ENCODE data around the gene KLK7. TPM values are rescaled to one million over a fixed set of nuclear protein-coding genes. Genes with fewer than 3 reads are reported as not detected.

KLK7 gene
- total and polyA plus RNA-seq, 2 donors (not counting 3 experiments of a cell fraction or from before 2014, with no cell fraction given) = not detected

DNA sequence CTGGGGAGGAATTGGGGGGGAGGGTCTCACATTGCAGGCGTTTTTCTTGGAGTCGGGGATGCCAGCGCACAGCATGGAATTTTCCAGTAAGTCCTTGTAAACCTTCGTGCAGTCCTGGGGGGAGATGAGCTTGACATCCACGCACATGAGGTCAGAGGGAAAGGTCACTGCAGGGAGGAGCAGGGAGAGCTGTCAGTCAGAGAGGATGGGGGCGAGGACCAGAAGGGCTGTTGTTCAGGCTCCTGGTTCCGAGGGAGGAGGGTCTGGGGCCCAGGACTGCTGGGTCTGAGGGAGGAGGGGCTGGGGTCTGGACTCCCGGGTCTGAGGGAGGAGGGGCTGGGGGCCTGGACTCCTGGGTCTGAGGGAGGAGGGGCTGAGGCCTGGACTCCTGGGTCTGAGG lies 4.0 kb downstream of the KLK7 start:
- Histone ChIP-seq H3K4me3 (replicated peaks in 1 of 3; ENCODE audit: insufficient read depth in 1 of 3, low read depth in 1 of 3, low read length in 3 of 3) (no peak overlapping the region), H3K27me3 (ENCODE audit: control insufficient read depth in 2 of 2, insufficient read depth in 2 of 2, low read length in 2 of 2) (no peaks in the 10 kb centered on the region), H3K79me2 (ENCODE audit: control insufficient read depth, insufficient read depth, low read length) (no peaks in the 10 kb centered on the region), H2AFZ (ENCODE audit: low read depth, low read length) (no peak overlapping the region), H3K4me2 (ENCODE audit: insufficient read depth, low read length) (no peak overlapping the region), H4K20me1 (replicated peaks; ENCODE audit: control insufficient read depth, extremely low read depth, insufficient read depth, low read length) (no peaks in the 10 kb centered on the region), H3K36me3 (ENCODE audit: control insufficient read depth in 2 of 2, extremely low read depth in 1 of 2, insufficient read depth in 2 of 2, low read length in 2 of 2) (no peaks in the 10 kb centered on the region), H3K9me3 (replicated peaks; ENCODE audit: control insufficient read depth, insufficient read depth, low read length) (no peaks in the 10 kb centered on the region), H3K27ac (ENCODE audit: insufficient read depth, low read depth, low read length) (no peak overlapping the region), H3K9ac (replicated peaks; ENCODE audit: extremely low read depth, insufficient read depth, low read length) (no peak overlapping the region), H3K9me1 (replicated peaks; ENCODE audit: control insufficient read depth, extremely low read depth, insufficient read depth, low read length) (no peaks in the 10 kb centered on the region), H3K4me1 (ENCODE audit: control insufficient read depth, extremely low read depth, insufficient read depth, low read length) (no peaks in the 10 kb centered on the region)
- no TSS peak for BruUV-seq (replicated peaks)
- TF ChIP-seq GATA2 (IDR thresholded peaks at IDR 0.05; ENCODE audit: insufficient read depth, insufficient read length, low read depth, low read length) (no peak), POLR2A (IDR thresholded peaks at IDR 0.05; ENCODE audit: low read depth, low read length) (no peak), JUN (IDR thresholded peaks at IDR 0.05; ENCODE audit: borderline replicate concordance, insufficient read depth, insufficient read length, low read depth) (no peak), FOS (IDR thresholded peaks at IDR 0.05; ENCODE audit: borderline replicate concordance, insufficient read depth, low read length) (no peak), MYC (IDR thresholded peaks at IDR 0.05; ENCODE audit: low read depth, low read length) (no peak), POLR2AphosphoS5 (IDR thresholded peaks at IDR 0.05; ENCODE audit: insufficient read depth, low read depth, low read length) (no peak), EZH2 (IDR thresholded peaks at IDR 0.05; ENCODE audit: borderline replicate concordance, low read depth, low read length, severe bottlenecking) (no peak)
- TF ChIP-seq, protein P1, sequence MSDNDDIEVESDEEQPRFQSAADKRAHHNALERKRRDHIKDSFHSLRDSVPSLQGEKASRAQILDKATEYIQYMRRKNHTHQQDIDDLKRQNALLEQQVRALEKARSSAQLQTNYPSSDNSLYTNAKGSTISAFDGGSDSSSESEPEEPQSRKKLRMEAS (IDR thresholded peaks at IDR 0.05; ENCODE audit: insufficient read depth, insufficient read length) = no peak
- TF ChIP-seq, protein P2, sequence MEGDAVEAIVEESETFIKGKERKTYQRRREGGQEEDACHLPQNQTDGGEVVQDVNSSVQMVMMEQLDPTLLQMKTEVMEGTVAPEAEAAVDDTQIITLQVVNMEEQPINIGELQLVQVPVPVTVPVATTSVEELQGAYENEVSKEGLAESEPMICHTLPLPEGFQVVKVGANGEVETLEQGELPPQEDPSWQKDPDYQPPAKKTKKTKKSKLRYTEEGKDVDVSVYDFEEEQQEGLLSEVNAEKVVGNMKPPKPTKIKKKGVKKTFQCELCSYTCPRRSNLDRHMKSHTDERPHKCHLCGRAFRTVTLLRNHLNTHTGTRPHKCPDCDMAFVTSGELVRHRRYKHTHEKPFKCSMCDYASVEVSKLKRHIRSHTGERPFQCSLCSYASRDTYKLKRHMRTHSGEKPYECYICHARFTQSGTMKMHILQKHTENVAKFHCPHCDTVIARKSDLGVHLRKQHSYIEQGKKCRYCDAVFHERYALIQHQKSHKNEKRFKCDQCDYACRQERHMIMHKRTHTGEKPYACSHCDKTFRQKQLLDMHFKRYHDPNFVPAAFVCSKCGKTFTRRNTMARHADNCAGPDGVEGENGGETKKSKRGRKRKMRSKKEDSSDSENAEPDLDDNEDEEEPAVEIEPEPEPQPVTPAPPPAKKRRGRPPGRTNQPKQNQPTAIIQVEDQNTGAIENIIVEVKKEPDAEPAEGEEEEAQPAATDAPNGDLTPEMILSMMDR (IDR thresholded peaks at IDR 0.05; ENCODE audit: extremely low read depth in 1 of 2, insufficient read depth in 1 of 2, low read depth in 1 of 2, low read length in 2 of 2) = no peak
- intact Hi-C loops (cut with micrococcal nuclease) (no loop called here), dilution Hi-C loops (cut with MboI; ENCODE audit: extremely low pct_ligation_motif_present, low sequenced_read_pairs) (no loop called here)
- POLR2A ChIA-PET = no interaction called here
- CTCF ChIA-PET = interaction anchor here (1.1 kb wide), 1 partner anchor 37 kb away, joined by 3 read pairs; no protein-coding TSS in a partner anchor
- FAIRE-seq (no peak), DNase-seq (ENCODE audit: low read depth, low spot score) (no peak)

All from endothelial cell of umbilical vein (primary cell).